ENCODE data around the gene NFIX. TPM values are rescaled to one million over a fixed set of nuclear protein-coding genes. Genes with fewer than 3 reads are reported as not detected.
A peak's percentile ranks its signal among the peaks of the same experiment; 100 is the strongest.

Gene NFIX
- total and polyA plus RNA-seq, 5 donors: 67.4 to 168 (median 146) TPM

DNA sequence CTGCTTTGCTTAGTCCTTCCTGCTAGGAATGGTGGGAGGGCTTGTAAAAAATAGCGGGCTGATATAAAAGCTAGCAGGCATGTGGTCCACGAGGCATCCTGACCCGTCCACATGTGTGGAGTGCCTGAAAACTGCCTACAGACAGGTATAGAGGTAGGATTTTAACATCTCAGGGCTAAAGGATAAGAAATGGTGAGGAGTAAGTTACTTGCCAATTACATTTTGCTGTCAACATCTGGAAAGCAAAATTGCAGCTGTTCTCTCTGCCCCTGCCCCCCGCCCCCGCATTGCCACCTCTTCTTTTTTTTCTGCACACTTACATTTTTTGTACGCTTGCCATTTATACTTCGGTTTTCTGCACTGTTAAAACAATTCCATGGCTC is 21.0 kb downstream of the NFIX start:
- no peak overlapping the region for H3K27ac ChIP-seq (ENCODE audit: low read length)
- H3K4me3 ChIP-seq (ENCODE audit: low read length): no peak overlapping the region
- ATAC-seq (no peak), DNase-seq (peak in 1 of 3 donors; percentile 37)
- peaks cover 22% of the 10 kb centered on the region for H3K4me1 ChIP-seq (ENCODE audit: control insufficient read depth, insufficient read depth, low read length)
- intact Hi-C loops (cut with DNase I): no loop called here
- no peaks in the 10 kb centered on the region for H3K9me3 ChIP-seq (ENCODE audit: control insufficient read depth, low read length)
- 58% methylated on average over 7 of the region's 7 CpGs for WGBS
- H3K27me3 ChIP-seq (ENCODE audit: control insufficient read depth, insufficient read depth): no peaks in the 10 kb centered on the region

- Histone ChIP-seq H3K4me1 (ENCODE audit: control insufficient read depth, insufficient read depth, low read length) (peaks cover 24% of the 10 kb centered on the region), H3K27ac (ENCODE audit: low read length) (peak overlapping the region; percentile 93), H3K27me3 (ENCODE audit: control insufficient read depth, insufficient read depth) (no peaks in the 10 kb centered on the region), H3K9me3 (ENCODE audit: control insufficient read depth, low read length) (no peaks in the 10 kb centered on the region), H3K4me3 (ENCODE audit: low read length) (peak overlapping the region; percentile 26)
- intact Hi-C loops (cut with DNase I): no loop called here
- DNase-seq (peak in 1 of 3 donors; percentile 48), ATAC-seq (no peak)
- 57% methylated on average over 22 of the region's 22 CpGs for WGBS
Observed at GRCh38 chr19:13016628-13017305, 21.5 kb downstream of the NFIX start.

- Histone ChIP-seq H3K27me3 (ENCODE audit: control insufficient read depth, insufficient read depth) (no peaks in the 10 kb centered on the region), H3K4me3 (ENCODE audit: low read length) (no peak overlapping the region), H3K9me3 (ENCODE audit: control insufficient read depth, low read length) (no peaks in the 10 kb centered on the region), H3K27ac (ENCODE audit: low read length) (peak overlapping the region; percentile 93), H3K4me1 (ENCODE audit: control insufficient read depth, insufficient read depth, low read length) (peaks cover 26% of the 10 kb centered on the region)
- DNase-seq: peak in 2 of 3 donors; percentile 52
- 51% methylated on average over 14 of the region's 14 CpGs for WGBS
- no peak for ATAC-seq
- intact Hi-C loops (cut with DNase I): no loop called here
Observed at GRCh38 chr19:13017306-13018034, 22.2 kb downstream of the NFIX start.

DNA sequence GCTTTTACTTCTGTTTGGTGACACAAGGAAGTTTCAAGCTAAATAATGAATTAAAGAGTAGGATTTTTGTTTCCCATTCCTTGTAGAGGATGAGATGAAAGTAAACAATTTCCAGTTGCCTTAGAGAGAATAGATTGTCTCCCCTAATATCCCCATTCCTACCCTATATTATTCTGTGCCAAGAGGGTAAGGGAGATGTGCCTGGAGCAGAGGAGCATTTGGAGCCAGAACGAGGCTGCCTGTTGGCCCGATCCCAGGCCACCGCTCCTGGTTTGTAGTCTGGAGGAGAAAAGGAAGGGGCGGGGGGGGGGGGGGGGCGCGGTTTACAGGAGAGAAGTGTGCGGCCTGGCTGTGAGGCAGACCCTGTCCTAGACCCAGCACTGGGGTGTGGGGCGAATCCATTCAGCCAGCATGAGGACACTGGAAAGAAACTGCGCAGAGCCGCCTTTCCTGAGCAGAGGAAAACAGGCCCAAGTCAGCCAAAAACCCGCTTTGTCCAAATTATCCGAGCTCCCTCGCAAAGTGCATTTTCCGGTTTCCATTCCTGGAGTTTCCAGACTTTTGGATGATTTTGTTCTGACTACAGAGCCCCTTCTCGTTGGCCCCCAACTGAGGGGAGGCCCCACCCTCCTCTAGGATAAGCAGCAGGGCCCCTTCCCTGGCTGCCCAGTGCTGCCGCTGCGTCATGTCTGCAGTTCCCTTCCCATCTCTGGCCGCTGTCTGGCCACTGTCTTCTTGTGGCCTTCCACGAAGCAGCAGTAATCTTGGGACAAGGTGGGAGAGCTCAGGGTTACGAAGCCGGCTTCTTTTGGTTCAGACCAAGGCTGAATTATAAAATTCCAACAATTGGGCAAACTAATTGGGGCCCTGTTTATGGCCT is 23.0 kb downstream of the NFIX start:
- Histone ChIP-seq H3K4me3 (ENCODE audit: low read length) (no peak overlapping the region), H3K4me1 (ENCODE audit: control insufficient read depth, insufficient read depth, low read length) (peaks cover 24% of the 10 kb centered on the region), H3K27me3 (ENCODE audit: control insufficient read depth, insufficient read depth) (no peaks in the 10 kb centered on the region), H3K9me3 (ENCODE audit: control insufficient read depth, low read length) (no peaks in the 10 kb centered on the region), H3K27ac (ENCODE audit: low read length) (peak overlapping the region; percentile 93)
- WGBS: 35% methylated on average over 21 of the region's 21 CpGs
- intact Hi-C loops (cut with DNase I): no loop called here
- DNase-seq: peak; percentile 77 to 93 (median 90)
- ATAC-seq: peak in 1 of 2 donors; percentile 52

- Histone ChIP-seq H3K9me3 (ENCODE audit: control insufficient read depth, low read length) (no peaks in the 10 kb centered on the region), H3K27ac (ENCODE audit: low read length) (no peak overlapping the region), H3K27me3 (ENCODE audit: control insufficient read depth, insufficient read depth) (no peaks in the 10 kb centered on the region), H3K4me3 (ENCODE audit: low read length) (no peak overlapping the region), H3K4me1 (ENCODE audit: control insufficient read depth, insufficient read depth, low read length) (peaks cover 23% of the 10 kb centered on the region)
- ATAC-seq (no peak), DNase-seq (no peak)
- intact Hi-C loops (cut with DNase I): no loop called here
- 67% methylated on average over 4 of the region's 4 CpGs for WGBS
Observed at GRCh38 chr19:13019332-13019731, 24.1 kb downstream of the NFIX start.

DNA sequence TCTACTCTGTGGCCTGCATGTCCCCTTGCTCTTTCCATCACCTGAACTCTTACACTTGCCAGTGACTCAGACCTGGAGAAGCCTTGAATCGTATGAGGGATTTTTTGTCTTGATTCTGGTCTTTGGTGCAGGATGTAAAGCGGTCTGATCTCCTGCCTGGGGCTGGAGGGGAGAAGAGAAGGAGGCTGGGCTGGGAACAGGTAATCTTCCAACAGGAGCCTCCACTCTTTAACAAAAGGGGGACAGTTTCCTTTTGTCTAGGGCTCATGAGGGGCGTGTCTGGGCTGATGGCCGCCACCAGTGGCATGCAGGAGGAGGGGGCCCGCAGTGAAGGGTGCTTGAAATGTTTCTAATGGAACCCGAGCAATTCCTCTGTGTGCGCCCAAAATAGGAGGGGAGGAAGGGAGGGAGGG is 24.7 kb downstream of the NFIX start:
- Histone ChIP-seq H3K4me1 (ENCODE audit: control insufficient read depth, insufficient read depth, low read length) (peaks cover 21% of the 10 kb centered on the region), H3K9me3 (ENCODE audit: control insufficient read depth, low read length) (no peaks in the 10 kb centered on the region), H3K27ac (ENCODE audit: low read length) (peak overlapping the region; percentile 76), H3K4me3 (ENCODE audit: low read length) (no peak overlapping the region), H3K27me3 (ENCODE audit: control insufficient read depth, insufficient read depth) (no peaks in the 10 kb centered on the region)
- intact Hi-C loops (cut with DNase I): loop anchor here in 2 of 4 donors (5.0 kb wide), 2 partner anchors 37 to 42 kb away; no protein-coding TSS in a partner anchor
- no peak for ATAC-seq
- DNase-seq: peak in 1 of 3 donors; percentile 22
- 51% methylated on average over 7 of the region's 7 CpGs for WGBS

- Histone ChIP-seq H3K4me3 (ENCODE audit: low read length) (peak overlapping the region; percentile 27), H3K9me3 (ENCODE audit: control insufficient read depth, low read length) (no peaks in the 10 kb centered on the region), H3K4me1 (ENCODE audit: control insufficient read depth, insufficient read depth, low read length) (peaks cover 20% of the 10 kb centered on the region), H3K27ac (ENCODE audit: low read length) (peak overlapping the region; percentile 91), H3K27me3 (ENCODE audit: control insufficient read depth, insufficient read depth) (no peaks in the 10 kb centered on the region)
- WGBS: 7% methylated on average over 22 of the region's 22 CpGs
- DNase-seq (peak; percentile 57 to 85 (median 80)), ATAC-seq (peak; percentile 46 to 53)
- intact Hi-C loops (cut with DNase I): loop anchor here in 2 of 4 donors (5.0 kb wide), 2 partner anchors 35 to 40 kb away; no protein-coding TSS in a partner anchor
Observed at GRCh38 chr19:13022111-13022858, 27.0 kb downstream of the NFIX start.

DNA sequence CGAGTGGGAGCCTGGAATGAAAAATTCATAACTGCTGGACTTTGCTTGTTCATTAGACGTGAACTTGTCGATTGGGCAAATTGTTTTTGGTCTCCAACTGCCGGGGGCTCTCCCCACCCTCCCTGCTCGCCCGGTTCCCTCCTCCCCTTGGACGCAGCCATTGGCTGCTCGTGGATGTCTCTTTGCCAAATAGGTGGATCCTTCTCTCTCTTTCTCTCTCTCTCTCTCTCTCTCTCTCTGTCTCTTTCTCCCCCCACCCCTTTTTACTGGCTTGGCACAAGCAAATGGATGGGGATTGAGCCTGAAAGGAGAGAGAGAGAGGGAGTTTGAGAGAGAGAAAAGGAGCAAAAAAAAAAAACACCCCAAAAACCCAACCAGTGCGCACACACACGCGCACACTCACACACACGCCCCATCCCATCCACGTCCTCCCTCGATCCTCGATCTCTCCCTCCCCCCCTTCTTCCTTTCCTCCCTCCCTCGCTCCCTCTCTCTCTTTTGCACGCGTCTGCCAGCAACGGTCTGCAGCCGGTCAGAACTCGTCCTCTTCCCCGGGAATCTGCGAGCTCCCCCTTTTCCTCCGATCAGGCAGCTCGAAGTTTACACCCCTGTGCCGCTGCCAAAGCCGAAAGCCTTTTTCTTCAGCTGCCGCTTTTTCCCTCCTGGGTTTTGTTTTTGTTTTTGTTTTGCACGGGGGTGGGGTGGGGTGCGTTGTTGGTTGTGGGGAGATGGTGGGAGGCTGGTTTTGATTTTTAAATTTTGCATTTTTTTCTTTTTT is 27.8 kb downstream of the NFIX start:
- DNase-seq: peak; percentile 88 to 94 (median 94)
- WGBS: under 1% methylated on average over 30 of the region's 30 CpGs

GRCh38 chr19:13023656-13024055 is 28.4 kb downstream of the NFIX start:
- ATAC-seq (no peak), DNase-seq (no peak)
- peaks cover 17% of the 10 kb centered on the region for H3K4me1 ChIP-seq (ENCODE audit: control insufficient read depth, insufficient read depth, low read length)
- intact Hi-C loops (cut with DNase I): loop anchor here in 2 of 4 donors (5.0 kb wide), 2 partner anchors 34 to 39 kb away; no protein-coding TSS in a partner anchor
- no peaks in the 10 kb centered on the region for H3K27me3 ChIP-seq (ENCODE audit: control insufficient read depth, insufficient read depth)
- no peaks in the 10 kb centered on the region for H3K9me3 ChIP-seq (ENCODE audit: control insufficient read depth, low read length)
- 9% methylated on average over 8 of the region's 8 CpGs for WGBS
- peak overlapping the region; percentile 27 for H3K4me3 ChIP-seq (ENCODE audit: low read length)
- no peak overlapping the region for H3K27ac ChIP-seq (ENCODE audit: low read length)

More for the DNA sequence above, 27.8 kb downstream of the NFIX start:
- peaks cover 17% of the 10 kb centered on the region for H3K4me1 ChIP-seq (ENCODE audit: control insufficient read depth, insufficient read depth, low read length)
- ATAC-seq: peak; percentile 82 to 88
- intact Hi-C loops (cut with DNase I): loop anchor here in 2 of 4 donors (5.0 kb wide), 2 partner anchors 34 to 39 kb away; no protein-coding TSS in a partner anchor
- peak overlapping the region; percentile 27 for H3K4me3 ChIP-seq (ENCODE audit: low read length)
- H3K27ac ChIP-seq (ENCODE audit: low read length): peak overlapping the region; percentile 91
- H3K27me3 ChIP-seq (ENCODE audit: control insufficient read depth, insufficient read depth): no peaks in the 10 kb centered on the region
- no peaks in the 10 kb centered on the region for H3K9me3 ChIP-seq (ENCODE audit: control insufficient read depth, low read length)

Measured in right cardiac atrium (tissue), 5 donors.